ENCODE data around the gene TRIM44. TPM values are rescaled to one million over a fixed set of nuclear protein-coding genes. Genes with fewer than 3 reads are reported as not detected.

Gene TRIM44
- total RNA-seq (10 to 100 TPM; 37.1 to 42.3 TPM), polyA plus RNA-seq (ENCODE audit: insufficient read depth, low read depth, low replicate concordance) (41.6 TPM)
- long read RNA-seq, donor 1, full-length matches to known transcripts = 28 of 78 reads
- long read RNA-seq, donor 1, partial matches to known transcripts = 44 of 78 reads
- long read RNA-seq, donor 1, other reads (novel, unspliced or antisense) = 6 of 78 reads
- long read RNA-seq, donor 2, full-length matches to known transcripts = 10 of 20 reads
- long read RNA-seq, donor 2, partial matches to known transcripts = 10 of 20 reads
- long read RNA-seq, donor 2, other reads (novel, unspliced or antisense) = 0 of 20 reads

GRCh38 chr11:35662649-35663407 lies at the start of gene TRIM44:
Gene TRIM44, plus strand, starts transcription at chr11:35662775. Its CDS starts 337 bp downstream, at chr11:35663112.
- H3K36me3 ChIP-seq (ENCODE audit: low read depth, missing control alignments) = no peaks in the 10 kb centered on the region
- H3K27me3 ChIP-seq = no peaks in the 10 kb centered on the region
- no peak for TF ChIP-seq POLR2A (IDR thresholded peaks at IDR 0.05)
- no peak for TF ChIP-seq CTCF (IDR thresholded peaks at IDR 0.05)
- H3K4me1 ChIP-seq = peaks cover 13% of the 10 kb centered on the region
- peak within 1 kb of the TSS; percentile 91 to 95 for H3K4me3 ChIP-seq
- DNase-seq = peak; percentile 90
- intact Hi-C loops (cut with DNase I; ENCODE audit: low total_unique reads) = no loop called here
- H3K9me3 ChIP-seq = no peaks in the 10 kb centered on the region
- peak within 1 kb of the TSS; percentile 94 to 95 for H3K27ac ChIP-seq
- WGBS, 2 donors = 2 to 3% methylated on average over 29 to 61 of the region's 82 CpGs

GRCh38 chr11:35614939-35615569 lies 47.5 kb upstream of the TRIM44 start:
- no peaks in the 10 kb centered on the region for H3K9me3 ChIP-seq
- H3K4me1 ChIP-seq = peaks cover 2% of the 10 kb centered on the region
- H3K4me3 ChIP-seq = no peak overlapping the region
- DNase-seq = no peak
- H3K27me3 ChIP-seq = no peaks in the 10 kb centered on the region
- intact Hi-C loops (cut with DNase I; ENCODE audit: low total_unique reads) = loop anchor here (5.0 to 10.0 kb wide), 2 partner anchors 210 to 652 kb away; no protein-coding TSS in a partner anchor
- WGBS, 2 donors = 76 to 79% methylated on average over 1 of the region's 1 CpG
- H3K27ac ChIP-seq = no peak overlapping the region
- H3K36me3 ChIP-seq (ENCODE audit: low read depth, missing control alignments) = no peaks in the 10 kb centered on the region
- TF ChIP-seq CTCF (IDR thresholded peaks at IDR 0.05) (no peak), POLR2A (IDR thresholded peaks at IDR 0.05) (no peak)

GRCh38 chr11:35615921-35616900 lies 46.4 kb upstream of the TRIM44 start:
- Histone ChIP-seq H3K9me3 (no peaks in the 10 kb centered on the region), H3K36me3 (ENCODE audit: low read depth, missing control alignments) (no peaks in the 10 kb centered on the region), H3K4me3 (no peak overlapping the region), H3K4me1 (peaks cover 6% of the 10 kb centered on the region), H3K27me3 (no peaks in the 10 kb centered on the region), H3K27ac (no peak overlapping the region)
- WGBS, 2 donors = 21 to 24% methylated on average over 8 of the region's 8 CpGs
- DNase-seq = peak; percentile 16
- no peak for TF ChIP-seq POLR2A (IDR thresholded peaks at IDR 0.05)
- peak; percentile 76 to 92 (median 85) for TF ChIP-seq CTCF (IDR thresholded peaks at IDR 0.05)
- intact Hi-C loops (cut with DNase I; ENCODE audit: low total_unique reads) = loop anchor here (5.0 to 10.0 kb wide), 2 partner anchors 209 to 651 kb away; no protein-coding TSS in a partner anchor

- H3K4me3 ChIP-seq = peak overlapping the region; percentile 61 to 62
- no peak for DNase-seq
- H3K27me3 ChIP-seq = no peaks in the 10 kb centered on the region
- no peaks in the 10 kb centered on the region for H3K9me3 ChIP-seq
- H3K27ac ChIP-seq = no peak overlapping the region
- peaks cover 6% of the 10 kb centered on the region for H3K4me1 ChIP-seq
- intact Hi-C loops (cut with DNase I; ENCODE audit: low total_unique reads) = loop anchor here (5.0 to 10.0 kb wide), 2 partner anchors 208 to 650 kb away; no protein-coding TSS in a partner anchor
- WGBS, 2 donors = 44 to 55% methylated on average over 7 of the region's 7 CpGs
- TF ChIP-seq POLR2A (IDR thresholded peaks at IDR 0.05) (no peak), CTCF (IDR thresholded peaks at IDR 0.05) (no peak)
- H3K36me3 ChIP-seq (ENCODE audit: low read depth, missing control alignments) = no peaks in the 10 kb centered on the region
These were observed 45.3 kb upstream of the TRIM44 start for GRCh38 chr11:35617316-35617686.

Measured in testis (tissue), 5 donors.